Mesenchymal stem cell (in vitro differentiated cells and primary cell): Measurements from ENCODE around the gene STRN.

ENCODE experiments used
- DNase-seq: peaks from one replicate; pipeline ENCODE4 v3.0.0-alpha.2; 2013
- H2AFZ ChIP-seq: one replicate; pipeline ENCODE4 v1.6.1; 2013; ENCODE audit warnings: low read depth, mild to moderate bottlenecking, control low read depth, inconsistent platforms, low read length, moderate library complexity
- H2AK5ac ChIP-seq: 2 replicates; pipeline ENCODE4 v1.6.1; 2013; ENCODE audit warnings: low read length, moderate library complexity, mild to moderate bottlenecking, inconsistent platforms; ENCODE audit not compliant: severe bottlenecking
- H2BK120ac ChIP-seq: one replicate; pipeline ENCODE4 v1.6.1; 2013; ENCODE audit warnings: low read depth, mild to moderate bottlenecking, inconsistent platforms, low read length, moderate library complexity
- H2BK12ac ChIP-seq, 2 experiments: one replicate each; pipeline ENCODE4 v1.6.1; 2013; ENCODE audit warnings: inconsistent platforms in 2 of 2, low read length in 2 of 2, mild to moderate bottlenecking in 2 of 2, moderate library complexity in 2 of 2, control low read depth in 1 of 2
- H2BK15ac ChIP-seq: one replicate; pipeline ENCODE4 v1.6.1; 2013; ENCODE audit warnings: mild to moderate bottlenecking, low read depth, inconsistent platforms; ENCODE audit not compliant: poor library complexity, severe bottlenecking
- H2BK5ac ChIP-seq: 2 replicates; pipeline ENCODE4 v1.6.1; 2013; ENCODE audit warnings: low read depth, mild to moderate bottlenecking, low read length, control low read depth, inconsistent platforms; ENCODE audit not compliant: poor library complexity, severe bottlenecking
- H3K14ac ChIP-seq, 2 experiments: one replicate each; pipeline ENCODE4 v1.6.1; 2013; ENCODE audit warnings: inconsistent platforms in 2 of 2, low read length in 2 of 2, control low read depth in 1 of 2, mild to moderate bottlenecking in 1 of 2, moderate library complexity in 1 of 2
- H3K18ac ChIP-seq, 2 experiments: one replicate each; pipeline ENCODE4 v1.6.1; 2013; ENCODE audit warnings: inconsistent platforms in 2 of 2, low read length in 2 of 2, control low read depth in 1 of 2, low read depth in 1 of 2, mild to moderate bottlenecking in 1 of 2
- H3K23ac ChIP-seq, 2 experiments: one replicate each; pipeline ENCODE4 v1.6.1; 2013; ENCODE audit warnings: inconsistent platforms in 2 of 2, low read length in 2 of 2, mild to moderate bottlenecking in 2 of 2, moderate library complexity in 2 of 2, control low read depth in 1 of 2
- H3K27ac ChIP-seq: 2 replicates; pipeline ENCODE4 v1.5.1; 2013; ENCODE audit warnings: mild to moderate bottlenecking, moderate library complexity, low read length, control low read depth, inconsistent platforms; ENCODE audit not compliant: poor library complexity, severe bottlenecking
- H3K27me3 ChIP-seq, 2 experiments: 2 replicates each; pipeline versions ENCODE4 v1.6.1 to v1.7.0; 2013; ENCODE audit warnings: low read length in 2 of 2, mild to moderate bottlenecking in 2 of 2, moderate library complexity in 2 of 2, control low read depth in 1 of 2, inconsistent platforms in 1 of 2; ENCODE audit not compliant: control insufficient read depth in 1 of 2, insufficient read depth in 1 of 2
- H3K36me3 ChIP-seq, 2 experiments: 2 replicates each; pipeline versions ENCODE4 v1.6.1 to v1.7.0; 2013; ENCODE audit warnings: low read length in 2 of 2, control low read depth in 1 of 2, inconsistent platforms in 1 of 2, low read depth in 1 of 2, mild to moderate bottlenecking in 1 of 2; ENCODE audit not compliant: insufficient read depth in 2 of 2, control insufficient read depth in 1 of 2
- H3K4ac ChIP-seq, 2 experiments: one replicate each; pipeline ENCODE4 v1.6.1; 2013; ENCODE audit warnings: inconsistent platforms in 2 of 2, low read length in 2 of 2, mild to moderate bottlenecking in 2 of 2, moderate library complexity in 2 of 2, control low read depth in 1 of 2, low read depth in 1 of 2
- H3K4me1 ChIP-seq: 2 replicates; pipeline ENCODE4 v1.6.1; 2013; ENCODE audit warnings: low read depth, low read length, control low read depth; ENCODE audit not compliant: control insufficient read depth, insufficient read depth
- H3K4me2 ChIP-seq: 2 replicates; pipeline ENCODE4 v1.6.1; 2013; ENCODE audit warnings: low read length, mild to moderate bottlenecking, inconsistent platforms; ENCODE audit not compliant: poor library complexity, severe bottlenecking
- H3K4me3 ChIP-seq, 2 experiments: 2 replicates each; pipeline versions ENCODE4 v1.5.1 to v1.7.0; 2013; ENCODE audit warnings: low read length in 2 of 2, mild to moderate bottlenecking in 2 of 2, control low read depth in 1 of 2, low read depth in 1 of 2; ENCODE audit not compliant: insufficient read depth in 1 of 2
- H3K79me1 ChIP-seq: replicated peaks from 2 replicates; pipeline ENCODE4 v1.6.1; 2013; ENCODE audit warnings: mild to moderate bottlenecking, control low read depth, low read length, inconsistent platforms; ENCODE audit not compliant: poor library complexity, severe bottlenecking
- H3K9ac ChIP-seq: 2 replicates; pipeline ENCODE4 v1.7.0; 2013; ENCODE audit warnings: mild to moderate bottlenecking, low read length, moderate library complexity
- H3K9me3 ChIP-seq: 2 replicates; pipeline ENCODE4 v1.7.0; 2013; ENCODE audit warnings: mild to moderate bottlenecking, low read length; ENCODE audit not compliant: control insufficient read depth
- H4K8ac ChIP-seq: one replicate; pipeline ENCODE4 v1.6.1; 2013; ENCODE audit warnings: inconsistent platforms, mild to moderate bottlenecking, low read length, moderate library complexity
- H4K91ac ChIP-seq: one replicate; pipeline ENCODE4 v1.6.1; 2013; ENCODE audit warnings: mild to moderate bottlenecking, low read length, inconsistent platforms
- WGBS: methylation state at CpG from one replicate; pipeline ENCODE4 v1.1.7; 2013; ENCODE audit warnings: mixed read lengths; 5-methylcytosine and 5-hydroxymethylcytosine counted together

Gene STRN

DNA sequence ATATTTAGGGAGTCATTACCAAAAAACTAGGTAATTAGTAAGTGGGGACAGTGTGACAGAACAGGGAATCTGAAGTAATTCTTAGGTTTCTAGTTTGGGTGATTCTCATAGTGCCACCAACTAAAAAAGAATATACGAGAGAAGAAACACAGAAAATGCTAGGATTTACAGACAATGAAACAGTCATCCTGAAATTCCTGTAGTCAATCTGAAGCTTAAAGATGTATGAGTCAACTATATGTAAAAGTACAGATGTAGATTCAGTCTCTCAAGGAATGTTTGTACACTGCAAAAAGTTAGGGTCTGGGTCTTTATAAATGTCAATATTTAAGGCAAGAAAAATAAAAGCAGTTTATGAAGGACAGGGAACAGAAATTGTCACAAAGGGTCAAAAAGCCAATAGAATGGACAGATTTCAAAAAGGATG, 107.0 kb downstream of the STRN start:
- H2AFZ ChIP-seq, result no peak overlapping the region
- H3K27ac ChIP-seq, result no peak overlapping the region
- no peak overlapping the region for H3K14ac ChIP-seq
- H2AK5ac ChIP-seq, result no peak overlapping the region
- H3K23ac ChIP-seq, result no peak overlapping the region
- H3K4me3 ChIP-seq, result no peak overlapping the region
- no peaks in the 10 kb centered on the region for H3K79me1 ChIP-seq
- H2BK5ac ChIP-seq, result no peak overlapping the region
- DNase-seq, result no peak
- peaks cover 3 to 69% of the 10 kb centered on the region in 2 experiments for H3K36me3 ChIP-seq
- no peak overlapping the region for H4K8ac ChIP-seq
- no peak overlapping the region for H3K4me2 ChIP-seq
- no peak overlapping the region for H2BK12ac ChIP-seq
- no peaks in the 10 kb centered on the region for H3K4me1 ChIP-seq
- no CpG with 5 or more reads among the region's 1 CpG for WGBS
- H2BK120ac ChIP-seq, result no peak overlapping the region
- no peak overlapping the region for H4K91ac ChIP-seq
- no peaks in the 10 kb centered on the region for H3K9me3 ChIP-seq
- H2BK15ac ChIP-seq, result no peak overlapping the region
- no peak overlapping the region for H3K4ac ChIP-seq
- no peak overlapping the region for H3K18ac ChIP-seq
- H3K9ac ChIP-seq, result no peak overlapping the region
- H3K27me3 ChIP-seq, result no peaks in the 10 kb centered on the region

DNA sequence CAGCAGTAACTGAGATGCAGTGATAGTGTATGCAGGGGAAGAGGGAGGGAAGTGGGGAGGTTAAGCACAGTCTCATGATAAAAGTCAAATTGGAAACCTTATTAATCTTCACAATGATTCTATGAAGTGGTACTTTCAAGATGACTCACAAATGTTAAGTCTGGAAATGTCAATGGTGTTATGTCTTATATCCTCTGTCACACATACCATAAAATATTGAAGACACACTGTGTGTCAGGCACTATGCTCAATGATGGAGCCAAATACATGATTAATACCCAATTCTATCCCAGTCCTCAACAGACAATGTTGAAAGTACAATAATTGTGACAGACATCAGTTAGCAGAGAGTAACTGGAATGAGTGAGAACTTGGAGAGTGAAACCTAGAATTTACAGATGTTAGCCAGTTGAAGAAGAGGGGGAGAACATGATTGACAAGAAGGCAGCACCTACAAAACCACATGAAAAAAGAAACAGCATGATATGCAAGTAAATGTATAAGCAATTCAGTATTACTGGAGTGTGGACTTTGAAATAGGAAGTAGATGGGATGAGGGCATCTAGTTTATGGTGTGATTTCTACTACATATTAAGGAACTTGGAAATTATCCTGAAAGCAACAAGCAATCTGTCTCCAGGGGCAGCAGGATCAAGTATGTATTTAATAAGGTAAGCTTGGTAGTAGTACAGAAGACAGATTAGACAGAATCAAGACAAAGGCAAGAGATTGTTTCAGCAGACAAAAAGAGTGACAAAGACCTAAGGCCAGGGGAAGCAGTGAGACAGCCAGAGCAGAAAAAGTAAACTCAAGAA, 107.6 kb downstream of the STRN start:
- Histone ChIP-seq H4K8ac (no peak overlapping the region), H4K91ac (no peak overlapping the region), H3K27ac (no peak overlapping the region), H3K27me3 (no peaks in the 10 kb centered on the region), H3K23ac (no peak overlapping the region), H2BK15ac (no peak overlapping the region), H3K36me3 (peaks cover 3 to 68% of the 10 kb centered on the region in 2 experiments), H3K18ac (no peak overlapping the region), H3K4me3 (no peak overlapping the region), H3K9ac (no peak overlapping the region), H3K4ac (no peak overlapping the region), H3K79me1 (no peaks in the 10 kb centered on the region), H3K4me1 (no peaks in the 10 kb centered on the region), H2AK5ac (no peak overlapping the region), H2BK5ac (no peak overlapping the region), H3K4me2 (no peak overlapping the region), H3K9me3 (no peaks in the 10 kb centered on the region), H2BK12ac (no peak overlapping the region), H2BK120ac (no peak overlapping the region), H3K14ac (no peak overlapping the region), H2AFZ (no peak overlapping the region)
- no peak for DNase-seq

DNA sequence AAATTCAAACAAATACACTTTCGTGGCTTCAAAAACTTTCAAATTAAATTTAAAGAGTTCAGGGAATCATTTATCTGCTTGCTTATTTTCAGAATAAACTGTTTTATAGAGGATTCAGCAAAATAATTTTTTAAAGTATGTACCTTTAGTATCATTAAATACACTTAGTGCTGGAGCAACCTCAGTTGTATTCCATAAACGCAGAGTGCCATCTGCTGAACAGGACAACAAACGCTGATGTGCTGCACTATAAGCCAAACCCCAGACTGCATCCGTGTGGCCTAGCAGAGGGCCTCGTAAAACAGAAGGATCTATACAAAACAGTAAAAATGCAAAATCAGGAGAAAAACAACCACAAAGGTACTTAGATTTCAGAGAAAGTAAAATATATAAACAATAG, 108.6 kb downstream of the STRN start:
- WGBS, result 100% methylated on average over 2 of the region's 5 CpGs
- no peaks in the 10 kb centered on the region for H3K79me1 ChIP-seq
- no peak overlapping the region for H3K4ac ChIP-seq
- H2BK5ac ChIP-seq, result no peak overlapping the region
- H2BK12ac ChIP-seq, result no peak overlapping the region
- H3K9ac ChIP-seq, result no peak overlapping the region
- no peak overlapping the region for H3K23ac ChIP-seq
- H4K91ac ChIP-seq, result no peak overlapping the region
- H2AFZ ChIP-seq, result no peak overlapping the region
- H3K4me1 ChIP-seq, result no peaks in the 10 kb centered on the region
- H3K14ac ChIP-seq, result no peak overlapping the region
- H3K4me2 ChIP-seq, result no peak overlapping the region
- no peak overlapping the region for H2AK5ac ChIP-seq
- H4K8ac ChIP-seq, result no peak overlapping the region
- H2BK120ac ChIP-seq, result no peak overlapping the region
- no peak overlapping the region for H3K4me3 ChIP-seq
- H3K27ac ChIP-seq, result no peak overlapping the region
- peaks cover 3 to 71% of the 10 kb centered on the region in 2 experiments for H3K36me3 ChIP-seq
- H3K9me3 ChIP-seq, result no peaks in the 10 kb centered on the region
- no peak for DNase-seq
- H3K18ac ChIP-seq, result no peak overlapping the region
- no peaks in the 10 kb centered on the region for H3K27me3 ChIP-seq
- no peak overlapping the region for H2BK15ac ChIP-seq

DNA sequence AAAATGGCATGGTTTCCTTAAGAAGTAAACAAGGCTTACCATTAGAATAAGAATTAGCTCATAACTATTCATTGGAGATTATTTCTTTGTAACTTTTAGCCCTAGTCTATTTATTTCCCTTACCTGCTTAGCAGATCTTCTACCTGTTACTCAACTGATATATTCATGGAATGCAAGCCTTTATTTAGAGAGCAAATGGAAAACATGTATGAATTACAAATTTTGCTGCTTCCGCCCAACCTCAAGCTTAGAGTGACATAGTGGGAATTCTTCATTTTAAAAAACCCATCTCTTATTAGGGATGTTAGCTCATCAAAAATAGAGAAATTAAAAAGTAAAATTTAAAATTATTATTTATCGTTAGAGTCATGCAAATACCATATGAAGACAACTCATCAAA, 110.9 kb downstream of the STRN start:
- Histone ChIP-seq H3K4ac (no peak overlapping the region), H3K4me2 (no peak overlapping the region), H2AFZ (no peak overlapping the region), H3K9ac (no peak overlapping the region), H3K23ac (no peak overlapping the region), H4K91ac (no peak overlapping the region), H3K36me3 (peaks cover 3 to 77% of the 10 kb centered on the region in 2 experiments), H3K14ac (no peak overlapping the region), H3K4me3 (no peak overlapping the region), H2BK5ac (no peak overlapping the region), H2BK15ac (no peak overlapping the region), H4K8ac (no peak overlapping the region), H2BK12ac (no peak overlapping the region), H3K27ac (no peak overlapping the region), H3K18ac (no peak overlapping the region), H3K9me3 (no peaks in the 10 kb centered on the region), H3K27me3 (no peaks in the 10 kb centered on the region), H2BK120ac (no peak overlapping the region), H3K79me1 (no peaks in the 10 kb centered on the region), H2AK5ac (no peak overlapping the region), H3K4me1 (no peaks in the 10 kb centered on the region)
- 100% methylated on average over 1 of the region's 2 CpGs for WGBS
- DNase-seq, result no peak
